A673 (cell line): Measurements from ENCODE around the gene P2RY12. TPM values are rescaled to one million over a fixed set of nuclear protein-coding genes. Genes with fewer than 3 reads are reported as not detected.

Experiments used
- Bru-seq: library from RNA; stranded (reverse); fragments of 400-500 nt; gene quantifications from one replicate; lab custom pipeline; 2021; lab: Mats Ljungman, UMichigan
- BruChase-seq, 2 experiments: library from RNA; stranded (reverse); fragments of 400-500 nt; gene quantifications; one replicate each; lab custom pipeline; 2021; lab: Mats Ljungman, UMichigan
- BruUV-seq: library from RNA; stranded (reverse); fragments of 400-500 nt; replicated peaks from 2 replicates; lab custom pipeline; 2021; lab: Mats Ljungman, UMichigan
- CTCF ChIA-PET: fragments of 300-600 bp; sonication (Branson Sonifier 250); formaldehyde crosslinking; loops from one replicate; lab custom pipeline; 2022; ENCODE audit warnings: antibody characterized with exemption; lab: Charles Lee
- POLR2A ChIA-PET: fragments of 300-600 bp; sonication (Branson Sonifier 250); formaldehyde crosslinking; loops from one replicate; lab custom pipeline; 2022; ENCODE audit warnings: antibody characterized with exemption; ENCODE audit not compliant: low non-redundant PET; lab: Charles Lee
- DNase-seq: peaks from one replicate; pipeline ENCODE4 v3.0.0-alpha.2; 2015; ENCODE audit warnings: low spot score
- H3K27ac ChIP-seq: fragments of 200-600 bp; sonication (generic); 2 replicates; pipeline ENCODE4 v1.5.1; 2016; ENCODE audit warnings: mixed run types, low read depth, mild to moderate bottlenecking, mixed read lengths, antibody characterized with exemption, low read length; ENCODE audit not compliant: poor library complexity, severe bottlenecking
- H3K27me3 ChIP-seq: fragments of 200-600 bp; sonication (generic); replicated peaks from 2 replicates; pipeline ENCODE4 v1.6.1; 2017; ENCODE audit warnings: mixed run types, low read depth, mild to moderate bottlenecking, mixed read lengths, antibody characterized with exemption, low read length; ENCODE audit not compliant: insufficient read depth, poor library complexity
- H3K36me3 ChIP-seq: fragments of 200-600 bp; sonication (generic); 2 replicates; pipeline ENCODE4 v1.6.1; 2016; ENCODE audit warnings: mixed run types, mild to moderate bottlenecking, mixed read lengths, antibody characterized with exemption, low read length; ENCODE audit not compliant: insufficient read depth, poor library complexity, severe bottlenecking
- H3K4me1 ChIP-seq: fragments of 200-600 bp; sonication (generic); 2 replicates; pipeline ENCODE4 v1.6.1; 2017; ENCODE audit warnings: mixed run types, mild to moderate bottlenecking, mixed read lengths, antibody characterized with exemption, low read length; ENCODE audit not compliant: insufficient read depth, poor library complexity, severe bottlenecking
- H3K4me3 ChIP-seq: fragments of 200-600 bp; sonication (generic); 2 replicates; pipeline ENCODE4 v1.5.1; 2016; ENCODE audit warnings: low read depth, mixed run types, mild to moderate bottlenecking, mixed read lengths, low read length; ENCODE audit not compliant: poor library complexity, severe bottlenecking
- H3K9me3 ChIP-seq: fragments of 200-600 bp; sonication (generic); 2 replicates; pipeline ENCODE4 v1.6.1; 2016; ENCODE audit warnings: mixed run types, low read depth, mild to moderate bottlenecking, mixed read lengths, antibody characterized with exemption, low read length; ENCODE audit not compliant: poor library complexity, severe bottlenecking
- EZH2 ChIP-seq: fragments of 200-600 bp; sonication (generic); IDR thresholded peaks from 2 replicates; pipeline ENCODE4 v1.6.1; 2017; ENCODE audit warnings: borderline replicate concordance, low read depth, mild to moderate bottlenecking, mixed read lengths, antibody characterized with exemption, low read length; ENCODE audit not compliant: poor library complexity, severe bottlenecking
- intact Hi-C: fragments of 100-400 bp; cut with micrococcal nuclease; formaldehyde crosslinking; loops from one replicate; pipeline ENCODE4 v1.10.0; 2022; ENCODE audit not compliant: unreplicated experiment
- long read RNA-seq: library from polyadenylated mRNA; stranded (forward); transcript quantifications from one replicate; pipeline ENCODE4 v2.0.0, GENCODE V29; 2022
- total RNA-seq: library from RNA; stranded (reverse); gene quantifications from 2 replicates; pipeline ENCODE4 v1.2.3, GENCODE V29; 2021
- TF ChIP-seq, protein P1 (sequence below): fragments of 300-800, 200-600 bp; sonication (generic); conservative IDR thresholded peaks from 2 replicates; pipeline ENCODE4 v1.5.1; 2017; ENCODE audit warnings: low read depth, mild to moderate bottlenecking, antibody characterized with exemption, low read length, moderate library complexity, mixed read lengths

Gene P2RY12
- total RNA-seq, result not detected in 2 replicates
- Bru-seq, nascent RNA, result percentile 2 among the genes with signal in this experiment
- percentile 2 among the genes with signal in this experiment for BruChase-seq, experiment 1, labeled RNA remaining after a 2-hour chase
- percentile 5 among the genes with signal in this experiment for BruChase-seq, experiment 2, labeled RNA remaining after a 6-hour chase
- long read RNA-seq, result 0 reads

DNA sequence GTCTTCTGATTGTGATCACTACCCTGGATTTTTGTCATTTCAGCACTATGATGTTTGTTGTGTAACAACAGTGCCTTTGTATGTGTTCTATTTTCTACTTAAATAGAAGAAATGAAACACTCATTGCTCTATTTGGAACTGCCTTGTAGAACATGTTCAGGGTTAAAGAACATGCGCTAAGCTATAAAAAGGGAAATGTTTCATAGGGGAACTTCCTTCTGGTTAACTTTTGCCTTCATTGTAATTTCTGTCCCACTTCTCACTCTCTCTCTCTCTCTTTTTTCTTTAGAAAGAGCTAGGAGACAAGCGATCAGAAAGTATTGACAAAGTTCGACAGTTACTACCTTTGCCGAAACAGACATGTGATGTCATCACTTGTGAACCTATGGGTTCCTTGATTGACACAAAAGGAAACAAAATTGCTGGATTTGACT, at the start of gene P2RY12:
Gene P2RY12 (minus strand): TSS at position 13 of the 434 bp plus-strand sequence. CDS start 45,908 bp downstream, outside the sequence.
- H3K4me1 ChIP-seq, result peaks cover 28% of the 10 kb centered on the region
- H3K36me3 ChIP-seq, result no peaks in the 10 kb centered on the region
- no peak for TF ChIP-seq EZH2
- TF ChIP-seq, protein P1, sequence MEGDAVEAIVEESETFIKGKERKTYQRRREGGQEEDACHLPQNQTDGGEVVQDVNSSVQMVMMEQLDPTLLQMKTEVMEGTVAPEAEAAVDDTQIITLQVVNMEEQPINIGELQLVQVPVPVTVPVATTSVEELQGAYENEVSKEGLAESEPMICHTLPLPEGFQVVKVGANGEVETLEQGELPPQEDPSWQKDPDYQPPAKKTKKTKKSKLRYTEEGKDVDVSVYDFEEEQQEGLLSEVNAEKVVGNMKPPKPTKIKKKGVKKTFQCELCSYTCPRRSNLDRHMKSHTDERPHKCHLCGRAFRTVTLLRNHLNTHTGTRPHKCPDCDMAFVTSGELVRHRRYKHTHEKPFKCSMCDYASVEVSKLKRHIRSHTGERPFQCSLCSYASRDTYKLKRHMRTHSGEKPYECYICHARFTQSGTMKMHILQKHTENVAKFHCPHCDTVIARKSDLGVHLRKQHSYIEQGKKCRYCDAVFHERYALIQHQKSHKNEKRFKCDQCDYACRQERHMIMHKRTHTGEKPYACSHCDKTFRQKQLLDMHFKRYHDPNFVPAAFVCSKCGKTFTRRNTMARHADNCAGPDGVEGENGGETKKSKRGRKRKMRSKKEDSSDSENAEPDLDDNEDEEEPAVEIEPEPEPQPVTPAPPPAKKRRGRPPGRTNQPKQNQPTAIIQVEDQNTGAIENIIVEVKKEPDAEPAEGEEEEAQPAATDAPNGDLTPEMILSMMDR, result no peak
- ChIA-PET POLR2A (interaction anchor here (0.6 kb wide), 1 partner anchor 13 kb away, joined by 3 read pairs; no protein-coding TSS in a partner anchor), CTCF (interaction anchor here (1.2 kb wide), 1 partner anchor 57 kb away, joined by 5 read pairs; no protein-coding TSS in a partner anchor)
- intact Hi-C loops, result no loop called here
- H3K27ac ChIP-seq, result no peak within 1 kb of the TSS
- no peak for DNase-seq
- no peaks in the 10 kb centered on the region for H3K27me3 ChIP-seq
- H3K9me3 ChIP-seq, result no peaks in the 10 kb centered on the region
- no peak within 1 kb of the TSS for H3K4me3 ChIP-seq
- BruUV-seq, result no TSS peak

DNA sequence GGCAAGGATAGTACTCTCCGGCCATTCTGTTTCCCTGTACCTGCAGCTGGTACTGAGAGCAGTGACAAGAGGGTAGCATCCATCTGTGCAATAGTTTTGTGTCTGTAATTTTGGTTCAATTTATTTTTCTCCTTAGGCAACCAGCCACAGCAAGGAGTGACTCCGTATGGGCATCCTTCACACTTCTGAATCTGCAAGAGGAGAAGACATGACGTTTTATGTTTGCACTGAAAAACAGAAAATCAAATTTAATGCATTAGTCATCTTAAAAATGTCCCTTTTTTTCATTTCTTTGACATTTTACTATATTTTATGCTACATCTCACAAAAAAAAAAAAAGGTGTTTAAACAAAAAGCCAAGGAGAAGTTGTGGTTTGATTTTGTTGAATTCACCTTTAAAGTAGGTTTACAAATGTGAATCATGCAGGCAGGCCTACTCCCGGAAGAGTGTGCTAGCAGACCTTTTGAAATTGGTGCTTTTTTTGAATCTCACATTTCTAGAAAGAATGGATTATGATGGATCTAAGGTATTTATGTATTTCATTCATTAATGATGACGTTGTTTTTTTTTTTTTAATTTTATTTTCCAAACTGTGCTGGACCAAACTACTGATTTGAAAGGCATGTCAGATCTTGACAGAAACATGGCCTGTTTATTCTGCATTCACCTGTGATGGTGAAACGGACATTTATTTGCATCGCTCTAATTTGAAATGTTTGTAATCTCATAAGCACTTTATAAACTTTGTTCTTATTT, 48.2 kb upstream of the P2RY12 start:
- ChIA-PET POLR2A (no interaction called here), CTCF (no interaction called here)
- H3K4me1 ChIP-seq, result peaks cover 5% of the 10 kb centered on the region
- H3K27me3 ChIP-seq, result no peaks in the 10 kb centered on the region
- no peak overlapping the region for H3K4me3 ChIP-seq
- DNase-seq, result no peak
- peaks cover 6% of the 10 kb centered on the region for H3K36me3 ChIP-seq
- no peak for TF ChIP-seq EZH2
- TF ChIP-seq, protein P1, result no peak
- no peaks in the 10 kb centered on the region for H3K9me3 ChIP-seq
- H3K27ac ChIP-seq, result no peak overlapping the region
- intact Hi-C loops, result no loop called here
- BruUV-seq, result no TSS peak

DNA sequence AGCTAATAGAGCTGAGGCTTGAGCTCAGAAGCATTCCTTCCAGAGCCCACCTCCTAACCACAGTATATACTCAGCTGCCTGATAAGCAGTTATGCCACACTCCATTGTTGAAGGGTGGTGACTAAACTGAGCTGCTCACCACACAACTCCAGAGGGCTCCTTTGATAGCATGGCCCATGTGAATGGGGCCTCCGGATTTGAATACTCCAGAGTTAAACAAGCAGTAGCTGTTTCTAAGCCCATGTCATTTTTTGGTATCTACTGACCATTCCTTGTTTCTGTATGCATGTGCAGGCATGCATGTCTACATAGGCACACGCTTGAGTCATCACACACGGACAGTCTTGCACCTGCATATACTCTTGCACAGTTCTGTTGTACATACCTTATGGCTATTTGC, 47.4 kb upstream of the P2RY12 start:
- Histone ChIP-seq H3K36me3 (no peaks in the 10 kb centered on the region), H3K27ac (no peak overlapping the region), H3K27me3 (no peaks in the 10 kb centered on the region), H3K4me1 (peaks cover 5% of the 10 kb centered on the region), H3K4me3 (no peak overlapping the region), H3K9me3 (no peaks in the 10 kb centered on the region)
- TF ChIP-seq, protein P1, result no peak
- no peak for TF ChIP-seq EZH2
- POLR2A ChIA-PET, result no interaction called here
- intact Hi-C loops, result no loop called here
- no peak for DNase-seq
- no TSS peak for BruUV-seq
- CTCF ChIA-PET, result no interaction called here
